IPS-18c (cell line): Measurements from ENCODE around the gene CLDN24.

Source experiments
- H3K4me3 ChIP-seq: 2 replicates; pipeline ENCODE4 v1.7.0; 2013; ENCODE audit warnings: low read depth, mild to moderate bottlenecking, low read length, moderate library complexity; ENCODE audit not compliant: insufficient read depth
- H3K9me3 ChIP-seq: one replicate; pipeline ENCODE4 v1.6.1; 2013; ENCODE audit warnings: mild to moderate bottlenecking, low read length, moderate library complexity; ENCODE audit not compliant: control insufficient read depth, insufficient read depth

Gene CLDN24

DNA sequence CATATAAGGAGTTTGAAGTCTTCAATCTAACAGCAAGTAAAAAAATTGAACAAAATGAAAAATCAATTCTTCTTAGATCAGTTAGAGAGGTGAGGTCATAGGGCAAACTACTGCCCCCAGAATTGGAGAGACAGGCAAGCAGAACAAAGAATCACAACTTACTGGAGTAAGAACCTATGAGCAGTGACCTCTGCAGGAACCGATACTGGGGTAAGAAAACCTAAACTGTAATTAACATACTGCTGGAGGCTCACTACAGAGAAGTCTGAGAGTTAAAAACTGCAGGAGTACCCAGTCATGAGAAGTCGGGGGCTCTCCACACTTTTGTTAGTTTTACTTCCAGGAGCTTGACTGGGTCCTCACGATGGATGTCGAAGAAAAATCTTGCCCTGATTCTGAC, 18.2 kb downstream of the CLDN24 start:
- no peaks in the 10 kb centered on the region for H3K9me3 ChIP-seq
- no peak overlapping the region for H3K4me3 ChIP-seq

DNA sequence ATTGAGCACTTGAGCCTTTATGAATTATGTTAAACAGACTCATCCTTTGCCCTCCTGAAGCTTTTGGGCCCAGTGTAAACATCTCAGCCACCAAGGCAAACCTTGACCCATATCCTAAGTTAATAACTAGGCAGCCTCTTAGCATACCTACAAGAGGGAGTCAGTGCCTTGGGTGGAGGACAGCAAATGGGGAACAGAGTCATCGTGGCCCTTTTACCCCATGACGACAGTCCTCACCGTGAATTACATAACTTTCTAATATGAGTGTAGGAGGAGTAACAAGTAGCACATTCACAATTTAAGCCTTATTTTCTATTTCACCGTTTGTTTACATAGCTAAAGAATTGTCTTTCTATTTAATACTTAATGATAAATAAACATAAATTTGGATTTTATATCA, 18.9 kb downstream of the CLDN24 start:
- Histone ChIP-seq H3K9me3 (no peaks in the 10 kb centered on the region), H3K4me3 (no peak overlapping the region)

DNA sequence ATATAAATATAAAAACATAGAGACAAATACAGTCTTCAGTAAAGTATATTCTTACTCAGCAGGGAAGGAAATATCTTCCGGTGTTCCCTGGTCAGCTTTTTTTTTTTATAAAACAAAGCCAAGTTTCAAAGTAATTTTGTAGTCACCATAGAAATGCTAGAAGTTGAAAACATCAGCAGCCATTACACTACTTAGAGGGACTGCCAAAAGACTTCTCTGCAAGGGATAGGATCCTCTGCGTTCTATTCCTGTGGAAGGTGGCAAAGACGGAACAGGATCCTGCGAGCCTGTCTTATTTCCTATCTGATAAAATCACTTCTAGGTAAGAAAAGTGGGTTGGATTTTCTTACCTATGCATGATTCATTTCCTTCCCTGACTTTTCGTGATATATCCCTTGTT, 21.6 kb downstream of the CLDN24 start:
- H3K4me3 ChIP-seq: no peak overlapping the region
- H3K9me3 ChIP-seq: no peaks in the 10 kb centered on the region

DNA sequence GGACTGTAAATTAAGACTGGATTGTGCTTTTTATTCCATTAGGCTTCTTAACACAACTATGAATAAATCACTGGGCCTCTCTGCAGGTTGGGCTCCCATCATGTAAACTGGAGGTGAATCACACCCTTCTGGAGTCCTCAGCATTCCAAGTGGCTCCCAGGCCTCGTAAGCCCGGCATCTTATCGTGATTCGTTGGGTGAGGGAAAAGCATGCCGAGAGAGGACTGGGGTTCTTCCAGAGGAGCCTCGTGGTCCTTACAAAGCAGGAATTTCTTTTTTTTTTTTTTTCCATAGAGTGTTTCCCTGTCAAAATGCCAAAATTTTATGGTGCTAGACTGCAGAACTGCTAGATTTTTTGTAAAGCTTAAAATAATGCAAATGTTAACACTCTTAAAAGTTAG, 22.2 kb downstream of the CLDN24 start:
- H3K4me3 ChIP-seq: no peak overlapping the region
- H3K9me3 ChIP-seq: no peaks in the 10 kb centered on the region

DNA sequence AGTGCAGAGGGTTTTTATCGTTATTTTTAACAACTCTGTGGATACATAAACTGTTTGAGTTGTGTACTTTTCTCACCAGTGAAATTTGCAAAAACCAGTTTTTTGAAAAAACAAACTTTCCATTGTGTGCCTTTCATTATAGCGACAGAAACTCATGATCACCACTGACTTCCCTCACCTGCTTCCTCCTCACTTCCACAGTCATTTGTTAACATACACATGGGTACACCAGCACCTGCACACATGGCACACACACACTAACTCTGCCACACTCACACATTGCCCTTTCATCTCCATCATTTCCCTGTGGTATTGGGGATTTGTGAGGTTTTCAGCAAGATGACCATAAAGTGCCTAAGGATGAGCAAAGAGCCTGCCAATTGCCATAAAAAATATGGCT, 22.8 kb downstream of the CLDN24 start:
- Histone ChIP-seq H3K9me3 (no peaks in the 10 kb centered on the region), H3K4me3 (no peak overlapping the region)

DNA sequence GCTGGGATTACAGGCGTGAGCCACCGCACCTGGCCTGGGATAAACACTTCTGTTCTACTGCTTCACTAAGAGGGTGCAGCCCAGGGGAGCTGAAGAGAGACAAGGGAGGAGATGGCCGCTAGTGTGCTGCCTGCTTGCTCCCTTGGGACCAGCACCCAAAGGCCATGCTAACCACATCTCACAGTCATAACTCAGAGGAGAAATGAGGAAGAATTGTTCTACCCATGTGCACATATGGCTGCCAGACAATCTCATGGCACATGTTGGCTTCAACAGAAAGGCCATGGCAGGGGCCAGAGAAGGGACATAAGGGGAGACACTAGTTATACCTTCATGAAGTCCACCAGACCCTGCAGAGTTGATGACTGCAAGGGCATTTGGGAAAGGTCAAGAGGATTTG, 24.6 kb downstream of the CLDN24 start:
- H3K9me3 ChIP-seq: no peaks in the 10 kb centered on the region
- H3K4me3 ChIP-seq: no peak overlapping the region

DNA sequence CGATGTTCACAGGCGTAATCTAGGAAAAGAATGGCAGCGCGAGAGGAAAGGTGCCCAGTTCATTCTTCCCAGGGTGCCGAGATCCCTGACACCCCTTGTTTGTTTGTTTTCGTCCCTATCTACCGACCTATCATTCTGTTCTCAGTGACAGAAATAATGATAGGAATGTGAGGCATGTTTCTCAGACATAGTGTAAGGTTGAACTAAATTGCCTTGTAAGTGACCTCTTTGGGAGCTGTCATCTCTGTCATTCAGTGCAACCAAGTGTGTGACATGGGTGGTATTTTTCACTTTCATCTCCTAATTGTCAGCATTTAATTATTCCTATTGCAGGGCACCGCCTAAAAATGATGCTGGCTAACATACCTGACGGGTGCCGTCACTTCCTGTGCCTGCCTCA, 26.5 kb downstream of the CLDN24 start:
- H3K4me3 ChIP-seq: no peak overlapping the region
- H3K9me3 ChIP-seq: no peaks in the 10 kb centered on the region

DNA sequence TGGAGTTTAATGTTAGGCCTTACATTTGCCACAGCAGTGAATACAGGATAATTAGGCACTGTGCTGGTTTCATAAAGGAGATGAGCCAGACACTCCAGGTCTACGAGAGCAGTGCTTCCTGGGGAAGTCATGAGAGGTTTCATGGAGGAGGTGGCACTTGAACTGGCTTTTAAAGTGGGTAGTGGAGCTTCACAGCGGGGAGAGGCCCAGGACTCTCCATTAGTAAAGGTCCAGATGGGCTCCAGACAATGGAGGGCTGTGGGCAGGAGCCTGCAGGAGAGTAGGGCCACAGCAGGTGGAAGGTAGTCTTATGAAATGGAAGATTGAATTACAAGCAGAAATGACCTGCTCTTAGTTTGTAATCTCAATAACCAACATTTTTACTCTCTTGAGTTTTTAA, 31.2 kb downstream of the CLDN24 start:
- no peak overlapping the region for H3K4me3 ChIP-seq
- H3K9me3 ChIP-seq: no peaks in the 10 kb centered on the region

DNA sequence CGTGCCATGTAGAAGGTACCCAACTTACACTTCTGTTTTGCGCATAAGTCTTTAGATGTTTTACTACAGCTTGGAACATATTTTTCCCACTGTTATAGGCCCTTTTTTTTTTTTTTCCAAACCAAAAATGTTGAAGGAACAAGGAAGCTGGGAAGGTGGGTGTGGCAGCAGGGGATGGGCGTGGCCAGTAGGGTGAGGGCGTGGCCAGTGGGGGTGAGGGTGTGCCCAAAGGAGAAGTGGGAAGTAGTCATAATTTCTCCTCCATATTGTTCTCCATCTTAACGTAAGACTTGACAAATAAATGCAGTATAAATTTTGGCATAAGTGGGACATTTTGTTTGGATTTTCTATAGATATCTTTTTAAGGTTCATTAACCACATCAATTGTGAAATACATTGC, 32.5 kb downstream of the CLDN24 start:
- Histone ChIP-seq H3K9me3 (no peaks in the 10 kb centered on the region), H3K4me3 (no peak overlapping the region)

DNA sequence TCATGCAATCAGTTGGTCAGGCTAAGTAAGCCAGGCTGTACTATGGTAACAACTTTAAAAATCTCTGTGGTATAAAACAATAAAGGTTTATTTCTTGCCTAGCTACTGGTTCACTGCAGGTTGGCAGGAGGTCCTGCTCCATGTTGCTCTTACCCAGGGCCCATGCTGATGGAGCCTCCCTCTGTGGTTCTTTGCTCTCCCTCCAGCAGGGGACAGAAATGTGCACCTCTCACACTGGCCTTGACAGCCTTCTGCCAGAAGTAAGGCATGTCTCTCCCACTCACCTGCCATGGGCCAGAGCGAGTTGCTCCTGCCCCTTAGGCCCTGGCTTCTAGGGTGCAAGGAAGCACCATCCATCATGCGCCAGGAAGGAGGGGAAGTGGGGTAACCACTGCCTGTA, 33.3 kb downstream of the CLDN24 start:
- no peaks in the 10 kb centered on the region for H3K9me3 ChIP-seq
- H3K4me3 ChIP-seq: no peak overlapping the region

DNA sequence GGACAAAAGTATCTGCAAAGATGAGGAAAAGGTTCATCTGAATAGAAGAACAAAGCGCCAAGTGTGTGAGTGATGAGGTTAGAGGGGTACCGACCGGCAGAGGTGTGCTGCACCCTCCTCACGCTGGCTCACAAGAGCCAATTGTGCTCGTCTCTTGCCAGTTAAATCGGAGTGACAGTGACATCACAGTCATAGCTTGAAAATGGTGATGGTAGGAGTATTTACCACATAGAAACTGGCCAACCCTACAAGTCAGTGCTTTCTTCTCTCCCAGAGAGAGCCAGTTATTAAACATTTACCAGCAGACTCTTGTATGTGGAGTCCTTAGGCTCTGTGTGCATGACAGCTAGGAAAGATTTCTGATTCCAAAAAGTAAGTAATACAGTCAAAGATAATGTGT, 34.5 kb downstream of the CLDN24 start:
- Histone ChIP-seq H3K4me3 (no peak overlapping the region), H3K9me3 (no peaks in the 10 kb centered on the region)

DNA sequence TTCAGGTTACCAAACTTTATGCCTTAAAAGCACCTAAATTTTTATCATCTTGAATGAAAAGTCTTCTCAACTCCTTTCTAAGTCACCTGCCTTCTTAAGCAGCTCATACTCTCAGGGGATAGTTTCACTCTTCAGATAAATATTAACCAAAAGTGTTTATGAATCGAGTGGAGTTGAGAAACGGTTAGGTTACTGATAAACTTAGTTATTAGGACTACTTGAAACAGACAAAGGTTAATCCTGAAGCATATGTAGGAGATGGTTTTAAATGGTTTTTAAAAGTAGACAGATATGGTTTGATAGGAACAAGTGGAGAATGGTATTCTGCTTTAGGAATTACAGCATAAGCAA, 34.9 kb downstream of the CLDN24 start:
- Histone ChIP-seq H3K9me3 (no peaks in the 10 kb centered on the region), H3K4me3 (no peak overlapping the region)

DNA sequence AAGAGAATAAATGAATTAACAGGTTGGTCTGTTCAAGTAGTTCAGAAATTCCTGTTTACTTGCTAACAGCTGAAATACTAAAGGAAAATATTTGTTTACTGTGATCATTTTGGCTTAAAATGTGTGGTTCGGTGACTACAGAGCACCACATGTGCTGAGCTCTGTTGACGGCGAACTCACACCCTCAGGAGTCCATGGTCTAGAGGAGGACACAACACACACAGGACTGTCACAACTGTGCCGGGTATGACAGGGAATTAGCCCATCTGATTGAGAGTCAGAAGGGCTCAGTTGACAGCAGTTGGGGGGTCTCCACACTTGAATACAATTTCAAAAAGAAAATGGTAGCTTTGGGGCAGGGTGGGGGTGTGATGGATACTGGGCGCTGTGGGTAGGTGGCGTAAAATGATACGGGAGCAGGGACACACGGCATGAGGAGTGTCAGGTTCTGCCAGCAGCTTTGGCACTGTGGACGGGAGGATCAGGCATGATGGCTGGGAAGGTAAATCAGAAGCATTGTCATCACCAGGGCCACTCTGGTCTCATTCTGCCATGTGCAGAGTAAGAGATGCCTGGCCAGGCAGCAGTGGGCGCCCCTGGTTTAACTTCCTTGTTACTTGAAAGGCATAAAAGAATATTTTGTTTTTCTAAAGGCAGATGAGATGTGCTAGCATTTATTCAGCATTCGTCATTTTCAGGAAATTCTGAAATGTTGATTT, 35.5 kb downstream of the CLDN24 start:
- Histone ChIP-seq H3K9me3 (no peaks in the 10 kb centered on the region), H3K4me3 (no peak overlapping the region)

DNA sequence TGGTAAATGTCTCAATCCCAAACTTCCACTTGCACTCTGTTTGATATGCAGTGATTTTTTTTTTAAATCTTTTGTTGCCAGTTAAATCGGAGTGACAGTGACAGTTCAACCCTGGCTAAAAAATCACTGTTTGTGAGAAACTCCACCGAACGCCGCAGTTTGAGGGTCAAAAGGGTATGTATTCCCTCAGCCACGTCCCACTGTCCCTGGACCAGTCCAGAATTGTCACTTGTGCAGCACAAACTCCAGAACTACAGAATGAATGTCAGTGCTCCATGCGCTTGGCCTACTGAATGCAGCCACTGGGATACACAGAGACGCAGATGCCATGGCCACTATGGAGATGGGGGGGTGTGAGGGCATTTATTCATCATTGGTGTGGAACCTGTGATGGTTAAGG, 36.3 kb downstream of the CLDN24 start:
- H3K9me3 ChIP-seq: no peaks in the 10 kb centered on the region

DNA sequence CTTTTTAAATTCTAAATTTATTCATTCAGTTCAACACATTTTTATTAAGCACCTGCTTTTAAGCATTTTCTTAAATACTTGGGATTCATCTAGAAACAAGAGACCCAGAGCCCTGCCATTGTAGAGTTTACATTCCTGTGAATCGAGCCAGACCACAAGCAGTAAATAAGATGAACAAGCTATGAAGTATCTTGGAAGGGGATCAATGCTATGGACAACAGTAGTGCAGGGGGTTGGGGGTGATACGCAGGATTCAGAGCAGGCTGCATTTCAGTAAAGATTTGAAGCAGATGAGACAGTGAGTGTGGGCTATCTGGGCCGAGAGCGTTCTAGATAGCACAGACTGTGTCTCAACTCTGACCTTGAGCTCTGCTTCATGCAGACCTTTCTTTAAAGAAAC, 37.3 kb downstream of the CLDN24 start:
- H3K9me3 ChIP-seq: no peaks in the 10 kb centered on the region
- H3K4me3 ChIP-seq: no peak overlapping the region

More for the DNA sequence above, 36.3 kb downstream of the CLDN24 start:
- H3K4me3 ChIP-seq: no peak overlapping the region

DNA sequence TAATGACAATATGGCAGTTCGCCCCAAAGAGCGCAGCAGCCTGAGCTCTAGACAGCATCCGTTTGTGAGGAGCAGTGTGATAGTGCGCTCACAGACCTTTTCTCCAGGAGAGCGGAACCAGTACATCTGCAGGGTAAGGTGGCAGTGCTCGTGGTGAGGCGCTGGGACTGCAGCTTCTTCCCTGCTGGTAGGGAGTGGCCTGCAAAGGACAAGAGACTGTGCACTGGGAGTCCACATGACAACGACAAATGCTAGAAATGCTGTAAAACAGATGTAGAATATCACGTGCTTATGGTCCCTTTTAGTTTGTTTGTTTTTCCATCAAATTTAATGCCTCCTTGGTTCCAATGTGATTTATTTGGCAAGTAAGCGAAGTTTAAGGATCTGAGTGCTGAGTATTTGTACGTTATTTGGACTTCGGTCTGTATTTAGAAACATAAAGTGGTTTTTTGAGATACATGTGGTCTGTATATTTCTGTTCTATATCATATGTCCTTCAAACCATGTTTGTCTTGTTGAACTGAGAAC, 37.9 kb downstream of the CLDN24 start:
- no peaks in the 10 kb centered on the region for H3K9me3 ChIP-seq

DNA sequence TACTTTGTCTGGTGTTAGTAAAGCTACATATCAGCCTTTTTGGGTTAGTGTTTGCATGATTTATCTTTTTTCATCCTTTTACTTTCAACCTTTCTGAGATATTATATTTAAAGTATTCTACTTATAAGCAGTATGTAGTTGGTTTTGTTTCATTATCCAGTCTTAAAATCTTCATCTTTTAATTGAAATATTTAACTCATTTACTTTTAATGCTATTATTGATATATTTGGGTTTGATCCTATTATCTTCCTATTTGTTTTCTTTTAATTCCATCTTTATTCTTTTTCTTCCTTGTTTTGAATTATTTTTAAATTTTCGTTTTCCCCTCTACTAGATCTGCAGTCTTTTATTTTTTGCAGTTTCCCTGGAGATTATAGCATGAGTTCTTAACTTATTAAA, 46.1 kb downstream of the CLDN24 start:
- H3K9me3 ChIP-seq: no peaks in the 10 kb centered on the region

More for the DNA sequence above, 37.9 kb downstream of the CLDN24 start:
- H3K4me3 ChIP-seq: no peak overlapping the region

DNA sequence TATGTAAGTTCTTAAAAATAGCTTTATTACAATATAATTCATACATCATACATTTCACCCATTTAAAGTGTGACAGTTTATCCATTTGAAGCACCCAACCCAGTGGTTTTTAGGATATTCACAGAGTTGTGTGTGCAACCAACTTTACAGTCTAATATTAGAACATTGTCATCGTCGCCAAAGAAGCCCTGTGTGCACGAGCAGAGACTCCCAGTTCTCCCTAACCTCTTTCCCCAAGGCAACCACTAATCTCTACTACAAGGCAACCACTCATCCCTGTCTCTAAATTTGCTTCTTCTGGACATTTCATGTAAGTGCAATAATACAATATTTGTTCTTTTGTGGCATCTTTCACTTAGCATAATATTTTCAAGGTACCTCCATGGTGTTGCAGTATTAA, 49.8 kb downstream of the CLDN24 start:
- no peak overlapping the region for H3K4me3 ChIP-seq
- no peaks in the 10 kb centered on the region for H3K9me3 ChIP-seq

More for the DNA sequence above, 46.1 kb downstream of the CLDN24 start:
- no peak overlapping the region for H3K4me3 ChIP-seq
